OCI-LY1 (cell line): ENCODE results near the gene PTF1A.

Experiments
- H2AFZ ChIP-seq: fragments of 200-600 bp; sonication (generic), shearing (Covaris generic); 2 replicates; pipeline ENCODE4 v1.6.0; 2014; ENCODE audit warnings: antibody characterized with exemption, mild to moderate bottlenecking, low read length
- H3F3A ChIP-seq: fragments of 200-600 bp; sonication (generic), shearing (Covaris generic); 2 replicates; pipeline ENCODE4 v1.6.0; 2014; ENCODE audit warnings: mild to moderate bottlenecking, antibody characterized with exemption, low read length, moderate library complexity; ENCODE audit not compliant: insufficient read depth
- H3K27ac ChIP-seq: fragments of 200-600 bp; sonication (generic); 2 replicates; pipeline ENCODE4 v1.5.1; 2014; ENCODE audit warnings: low read length, mixed run types, mild to moderate bottlenecking, low read depth; ENCODE audit not compliant: poor library complexity, severe bottlenecking
- H3K27me3 ChIP-seq: fragments of 200-600 bp; sonication (generic); 2 replicates; pipeline ENCODE4 v1.6.0; 2014; ENCODE audit warnings: antibody characterized with exemption, mild to moderate bottlenecking, low read length, moderate library complexity; ENCODE audit not compliant: insufficient read depth
- H3K36me3 ChIP-seq: fragments of 200-600 bp; sonication (generic); 2 replicates; pipeline ENCODE4 v1.6.1; 2014; ENCODE audit warnings: mild to moderate bottlenecking, antibody characterized with exemption, low read length, moderate library complexity, mixed read lengths; ENCODE audit not compliant: insufficient read depth
- H3K4me1 ChIP-seq: fragments of 200-600 bp; sonication (generic); 2 replicates; pipeline ENCODE4 v1.5.1; 2014; ENCODE audit warnings: mild to moderate bottlenecking, low read length, moderate library complexity; ENCODE audit not compliant: insufficient read depth, severe bottlenecking
- H3K4me2 ChIP-seq: fragments of 200-600 bp; sonication (generic), shearing (Covaris generic); 2 replicates; pipeline ENCODE4 v1.6.1; 2014; ENCODE audit warnings: low read length
- H3K4me3 ChIP-seq: fragments of 200-600 bp; sonication (generic); 2 replicates; pipeline ENCODE4 v1.5.1; 2014; ENCODE audit warnings: low read length, low read depth, mild to moderate bottlenecking, mixed read lengths; ENCODE audit not compliant: poor library complexity, severe bottlenecking
- H3K79me2 ChIP-seq: fragments of 200-600 bp; shearing (Covaris generic); 2 replicates; pipeline ENCODE4 v1.6.1; 2016; ENCODE audit warnings: mixed run types, low read length, mixed read lengths; ENCODE audit not compliant: insufficient read depth
- H3K9ac ChIP-seq: fragments of 200-600 bp; sonication (generic), shearing (Covaris generic); 2 replicates; pipeline ENCODE4 v1.6.1; 2014; ENCODE audit warnings: mild to moderate bottlenecking, low read length, mixed read lengths
- H3K9me2 ChIP-seq: fragments of 200-600 bp; sonication (generic), shearing (Covaris generic); 2 replicates; pipeline ENCODE4 v1.6.1; 2014; ENCODE audit warnings: low read depth, mild to moderate bottlenecking, low read length, mixed read lengths
- H3K9me3 ChIP-seq: fragments of 200-600 bp; shearing (Covaris generic); 2 replicates; pipeline ENCODE4 v1.6.1; 2014; ENCODE audit warnings: low read length, mixed read lengths
- H4K20me1 ChIP-seq: fragments of 200-600 bp; sonication (generic), shearing (Covaris generic); 2 replicates; pipeline ENCODE4 v1.6.0; 2016; ENCODE audit warnings: mild to moderate bottlenecking, low read length; ENCODE audit not compliant: insufficient read depth
- CTCF ChIP-seq: fragments of 200-600 bp; sonication (generic), shearing (Covaris generic); IDR thresholded peaks from 2 replicates; pipeline ENCODE4 v1.5.1; 2017; ENCODE audit warnings: mild to moderate bottlenecking, antibody characterized with exemption, low read length, moderate library complexity, mixed read lengths
- EZH2 ChIP-seq: fragments of 200-600 bp; sonication (generic), shearing (Covaris generic); IDR thresholded peaks from 2 replicates; pipeline ENCODE4 v1.8.0; 2017; ENCODE audit warnings: borderline replicate concordance, mixed run types, mild to moderate bottlenecking, antibody characterized with exemption, low read length, moderate library complexity, mixed read lengths

Gene PTF1A

GRCh38 chr10:23196915-23197314 lies 4.8 kb downstream of the PTF1A start:
- Histone ChIP-seq H3K36me3 (no peaks in the 10 kb centered on the region), H3F3A (no peaks in the 10 kb centered on the region), H3K9me2 (no peaks in the 10 kb centered on the region), H3K27ac (no peak overlapping the region), H3K27me3 (no peaks in the 10 kb centered on the region), H3K9ac (no peak overlapping the region), H2AFZ (no peak overlapping the region), H3K79me2 (no peaks in the 10 kb centered on the region), H4K20me1 (no peaks in the 10 kb centered on the region), H3K4me2 (no peak overlapping the region), H3K4me3 (no peak overlapping the region), H3K4me1 (no peaks in the 10 kb centered on the region), H3K9me3 (no peaks in the 10 kb centered on the region)
- TF ChIP-seq CTCF: no peak
- TF ChIP-seq EZH2: no peak

- Histone ChIP-seq H2AFZ (no peak overlapping the region), H3K9ac (no peak overlapping the region), H3K36me3 (no peaks in the 10 kb centered on the region), H4K20me1 (no peaks in the 10 kb centered on the region), H3K9me2 (no peaks in the 10 kb centered on the region), H3K79me2 (no peaks in the 10 kb centered on the region), H3K27me3 (no peaks in the 10 kb centered on the region), H3K4me2 (no peak overlapping the region), H3K4me1 (no peaks in the 10 kb centered on the region), H3K9me3 (no peaks in the 10 kb centered on the region), H3K27ac (no peak overlapping the region), H3K4me3 (no peak overlapping the region), H3F3A (no peaks in the 10 kb centered on the region)
- TF ChIP-seq EZH2 (no peak), CTCF (no peak)
Observed at GRCh38 chr10:23197416-23197861, 5.3 kb downstream of the PTF1A start.

GRCh38 chr10:23198610-23198939 lies 6.5 kb downstream of the PTF1A start:
- H3K79me2 ChIP-seq: no peaks in the 10 kb centered on the region
- H3K9me2 ChIP-seq: no peaks in the 10 kb centered on the region
- no peak overlapping the region for H3K4me3 ChIP-seq
- no peak overlapping the region for H3K27ac ChIP-seq
- no peaks in the 10 kb centered on the region for H4K20me1 ChIP-seq
- no peaks in the 10 kb centered on the region for H3K9me3 ChIP-seq
- H2AFZ ChIP-seq: no peak overlapping the region
- TF ChIP-seq EZH2 (no peak), CTCF (no peak)
- no peak overlapping the region for H3K9ac ChIP-seq
- H3F3A ChIP-seq: no peaks in the 10 kb centered on the region
- no peaks in the 10 kb centered on the region for H3K4me1 ChIP-seq
- H3K4me2 ChIP-seq: no peak overlapping the region
- H3K36me3 ChIP-seq: no peaks in the 10 kb centered on the region
- no peaks in the 10 kb centered on the region for H3K27me3 ChIP-seq
